Measurements from ENCODE around the gene BMP2.

BMP2 gene

DNA sequence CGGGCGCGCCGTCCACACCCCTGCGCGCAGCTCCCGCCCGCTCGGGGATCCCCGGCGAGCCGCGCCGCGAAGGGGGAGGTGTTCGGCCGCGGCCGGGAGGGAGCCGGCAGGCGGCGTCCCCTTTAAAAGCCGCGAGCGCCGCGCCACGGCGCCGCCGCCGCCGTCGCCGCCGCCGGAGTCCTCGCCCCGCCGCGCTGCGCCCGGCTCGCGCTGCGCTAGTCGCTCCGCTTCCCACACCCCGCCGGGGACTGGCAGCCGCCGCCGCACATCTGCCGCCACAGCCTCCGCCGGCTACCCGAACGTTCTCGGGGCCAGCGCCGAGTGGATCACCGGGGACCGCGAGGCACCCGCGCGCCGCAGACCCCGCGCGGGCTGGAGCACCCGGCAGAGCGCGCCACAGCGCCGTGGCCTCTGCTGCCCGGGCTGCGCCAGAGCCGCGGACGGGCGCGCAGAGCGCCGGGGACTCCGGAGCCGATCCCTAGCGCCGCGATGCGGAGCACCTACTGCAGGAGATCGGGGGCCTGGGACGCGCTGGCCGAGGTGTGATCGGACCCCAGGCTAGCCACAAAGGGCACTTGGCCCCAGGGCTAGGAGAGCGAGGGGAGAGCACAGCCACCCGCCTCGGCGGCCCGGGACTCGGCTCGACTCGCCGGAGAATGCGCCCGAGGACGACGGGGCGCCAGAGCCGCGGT, at the start of gene BMP2:
BMP2 (plus strand) TSS at position 151 of the 692 bp plus-strand sequence. CDS start 2,441 bp downstream, outside the sequence.
- no peak for DNase-seq (ENCODE audit: low read depth in 2 of 2, low spot score in 1 of 2)

DNA sequence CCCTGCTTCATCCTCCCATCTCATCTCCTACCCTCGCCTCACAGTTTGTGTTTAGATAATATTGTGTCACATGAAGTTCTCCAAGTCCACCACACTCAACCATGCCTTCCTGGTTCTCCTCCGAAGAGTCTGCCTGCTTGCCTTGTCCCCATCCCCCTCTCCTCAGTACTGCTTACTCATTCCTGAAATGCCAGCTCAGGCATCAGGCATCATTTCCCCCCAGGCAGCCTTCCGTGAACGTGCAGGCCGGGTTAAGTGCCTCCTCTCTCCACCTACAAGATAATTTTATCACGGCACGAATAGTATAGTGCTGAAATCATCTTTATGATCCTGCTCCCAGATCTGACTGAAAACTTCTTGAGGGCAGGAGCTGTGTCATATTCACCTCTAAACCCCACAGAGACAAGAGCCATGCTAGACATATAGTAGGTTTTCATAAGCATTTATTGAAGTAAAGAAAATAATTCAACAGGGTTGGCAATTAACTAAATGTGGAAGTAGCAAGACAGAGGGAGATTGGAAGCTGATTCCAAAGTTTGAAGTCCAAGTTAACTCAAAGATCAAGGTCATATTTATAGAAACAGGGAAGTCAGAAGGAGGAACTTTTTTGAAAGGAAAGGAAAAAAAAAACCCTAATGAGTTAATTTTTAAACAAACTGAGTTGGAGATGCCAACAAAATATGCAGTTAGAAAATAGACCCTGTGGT, 48.7 kb upstream of the BMP2 start:
- DNase-seq (ENCODE audit: low read depth in 2 of 2, low spot score in 1 of 2): no peak

DNA sequence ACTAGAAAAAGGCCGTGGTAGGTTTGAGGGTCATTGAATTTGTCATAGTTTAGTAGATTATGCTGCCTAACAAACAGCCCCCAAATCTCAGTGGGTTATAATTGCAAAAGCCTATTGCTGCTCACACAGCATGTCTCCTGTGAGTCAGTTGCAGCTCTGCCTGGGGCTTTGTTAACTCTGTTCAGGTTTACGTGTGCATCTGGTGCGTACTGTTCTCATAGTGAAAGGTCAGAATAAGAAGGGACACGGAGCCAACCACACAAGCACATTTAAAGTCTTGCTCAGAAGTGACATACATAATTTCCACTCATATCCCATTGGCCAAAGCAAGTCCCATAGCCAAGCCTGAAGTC, 48.1 kb upstream of the BMP2 start:
- no peak for DNase-seq (ENCODE audit: low read depth in 2 of 2, low spot score in 1 of 2)

DNA sequence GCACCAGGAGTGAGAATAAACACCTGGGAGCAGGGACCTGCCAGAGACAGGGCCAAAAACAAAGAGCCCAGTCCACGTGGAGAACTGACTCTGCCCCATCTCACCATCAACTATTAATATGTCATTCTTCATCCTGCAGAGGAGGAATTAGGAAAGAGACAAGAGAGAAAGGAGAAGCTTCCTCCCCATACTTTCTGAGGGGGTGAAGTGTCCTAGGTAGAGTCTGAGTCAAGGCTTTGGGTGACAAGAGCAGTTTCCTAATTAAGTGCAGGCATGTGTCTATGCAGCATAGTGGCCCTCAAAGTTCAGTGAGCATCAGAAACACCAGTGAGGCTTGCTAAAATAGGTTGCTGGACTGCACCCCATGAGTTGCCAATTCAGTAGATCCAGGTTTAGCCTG, 40.7 kb upstream of the BMP2 start:
- no peak for DNase-seq (ENCODE audit: low read depth in 2 of 2, low spot score in 1 of 2)

DNA sequence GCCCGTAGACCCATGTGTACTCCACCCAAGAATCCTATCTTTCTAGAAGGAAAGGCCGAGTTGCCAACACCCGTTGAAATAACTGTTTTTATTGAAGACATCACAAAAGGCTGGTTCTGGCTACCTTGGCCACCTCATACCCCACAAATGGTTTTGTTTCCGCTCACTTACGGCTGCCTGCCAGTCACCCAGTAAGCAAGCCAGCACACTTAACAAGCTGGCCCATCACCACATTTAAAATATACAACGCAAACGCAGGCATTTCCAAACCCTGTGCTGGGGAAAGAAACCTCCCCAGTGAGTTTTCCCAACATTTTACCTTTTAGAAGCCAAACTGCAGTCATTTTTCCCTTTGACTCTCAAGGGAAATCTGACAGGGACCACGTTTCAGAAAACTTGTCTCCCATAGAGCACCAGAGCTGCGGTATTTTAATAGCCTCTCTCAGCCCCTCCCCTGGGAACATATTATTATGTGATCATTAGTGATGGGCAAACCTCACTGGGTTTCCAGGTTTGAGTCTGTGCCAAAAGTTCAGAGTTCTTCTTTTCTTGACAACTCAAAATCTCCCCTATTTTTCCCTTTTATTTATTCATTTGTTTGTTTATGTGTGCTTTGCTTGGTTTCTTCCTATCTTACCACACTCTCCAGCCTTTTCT, 36.7 kb upstream of the BMP2 start:
- no peak for DNase-seq (ENCODE audit: low read depth in 2 of 2, low spot score in 1 of 2)

DNA sequence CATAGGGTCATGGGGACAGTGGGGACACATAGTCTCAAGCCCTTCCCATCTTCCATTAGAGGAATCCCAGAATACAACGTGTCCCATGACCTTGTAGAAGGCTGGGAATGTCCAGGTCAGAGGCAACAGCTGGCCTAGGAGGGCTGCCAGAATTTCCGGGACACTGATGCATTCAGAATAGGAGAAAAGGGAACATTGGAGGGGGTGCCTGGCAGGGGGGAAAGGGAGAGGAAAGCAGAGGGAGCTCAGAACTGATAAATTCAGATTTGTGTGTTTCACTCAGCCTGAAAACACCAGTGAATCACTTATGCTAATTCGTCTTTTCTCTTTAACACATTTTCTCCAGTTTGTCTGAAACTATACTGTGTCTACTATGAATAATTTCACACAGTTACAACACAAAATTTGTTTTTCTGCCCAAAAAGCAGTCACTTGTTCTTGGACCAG, 35.5 kb upstream of the BMP2 start:
- DNase-seq (ENCODE audit: low read depth in 2 of 2, low spot score in 1 of 2): no peak

DNA sequence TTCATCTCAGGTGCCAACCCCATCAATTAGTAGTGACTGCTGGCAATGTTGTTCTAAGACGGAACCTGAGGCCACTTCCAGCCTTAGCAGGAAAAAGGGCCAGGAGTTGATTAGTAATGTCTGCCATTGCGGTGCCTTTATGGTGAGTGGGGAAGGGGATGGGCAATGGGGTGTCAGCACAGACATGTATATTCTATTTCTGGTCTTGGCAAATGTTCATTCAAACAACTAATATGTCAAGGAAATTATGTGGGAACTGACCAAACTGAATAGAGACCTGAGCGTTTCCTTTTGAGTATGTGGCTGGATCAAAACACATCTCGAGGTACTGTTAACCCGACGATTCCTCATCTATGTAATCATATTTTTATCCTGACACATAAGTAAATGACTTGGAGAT, 34.6 kb upstream of the BMP2 start:
- DNase-seq (ENCODE audit: low read depth in 2 of 2, low spot score in 1 of 2): no peak

DNA sequence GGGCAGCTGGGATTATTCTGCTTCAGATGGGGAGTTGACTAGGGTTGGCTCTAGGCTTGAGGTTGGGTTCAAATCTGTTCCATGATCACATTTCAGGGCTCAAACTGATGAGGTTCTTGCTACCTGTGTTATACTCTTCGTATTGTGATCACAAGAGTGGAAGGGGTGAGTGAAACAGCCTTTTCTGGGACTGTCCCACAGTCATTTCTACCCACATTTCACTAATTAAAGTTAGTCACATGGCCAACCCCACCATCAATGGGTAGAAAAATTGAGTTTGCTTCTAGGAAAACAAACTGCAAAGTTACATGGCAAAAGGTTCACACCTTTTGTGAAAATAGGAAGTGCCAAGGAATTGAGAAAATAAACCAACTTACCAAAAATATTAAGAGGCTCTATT, 33.5 kb upstream of the BMP2 start:
- no peak for DNase-seq (ENCODE audit: low read depth in 2 of 2, low spot score in 1 of 2)

DNA sequence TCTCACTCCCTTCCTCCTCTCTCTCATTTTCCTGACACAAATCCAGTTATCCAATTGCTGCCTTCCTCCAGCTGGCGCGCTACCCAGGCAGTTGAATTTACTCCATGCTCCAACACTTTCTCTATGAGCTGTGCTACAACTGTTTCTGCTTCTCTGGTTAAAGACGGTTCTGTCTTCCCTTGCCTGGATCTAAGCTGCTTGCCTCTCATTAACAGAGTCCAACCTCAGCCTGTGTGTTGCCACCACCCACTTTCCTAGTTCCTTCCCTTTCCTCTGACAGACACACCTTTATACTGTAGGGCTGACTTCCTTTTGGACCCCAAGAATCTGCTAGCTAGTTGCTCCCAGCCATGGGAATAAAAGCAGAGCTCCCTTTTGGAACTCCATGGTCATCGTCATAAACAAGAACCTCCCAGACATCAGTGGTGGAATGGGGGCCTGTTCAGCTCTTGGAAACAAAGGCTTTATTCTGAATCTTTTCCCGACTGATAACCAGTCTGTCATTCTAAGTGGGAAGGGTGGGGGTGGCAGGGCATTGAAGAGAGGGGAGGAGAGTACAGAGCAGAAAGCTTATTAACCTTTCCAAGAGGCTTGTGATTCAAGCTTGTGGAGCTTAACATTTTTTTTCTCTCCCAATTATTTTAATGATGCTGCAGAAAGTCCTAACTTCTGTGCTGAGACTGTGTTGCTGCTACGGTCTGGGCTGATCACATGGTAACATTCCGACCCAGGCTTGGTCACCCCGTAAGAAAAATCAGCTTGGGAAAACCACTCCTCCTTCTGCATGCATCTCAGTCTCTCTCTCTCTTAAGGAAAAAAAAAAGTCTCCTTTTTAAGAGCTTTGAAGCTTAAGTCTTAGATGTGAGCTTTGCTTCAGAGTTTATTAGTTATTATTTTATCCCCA, 31.3 kb upstream of the BMP2 start:
- no peak for DNase-seq (ENCODE audit: low read depth in 2 of 2, low spot score in 1 of 2)

DNA sequence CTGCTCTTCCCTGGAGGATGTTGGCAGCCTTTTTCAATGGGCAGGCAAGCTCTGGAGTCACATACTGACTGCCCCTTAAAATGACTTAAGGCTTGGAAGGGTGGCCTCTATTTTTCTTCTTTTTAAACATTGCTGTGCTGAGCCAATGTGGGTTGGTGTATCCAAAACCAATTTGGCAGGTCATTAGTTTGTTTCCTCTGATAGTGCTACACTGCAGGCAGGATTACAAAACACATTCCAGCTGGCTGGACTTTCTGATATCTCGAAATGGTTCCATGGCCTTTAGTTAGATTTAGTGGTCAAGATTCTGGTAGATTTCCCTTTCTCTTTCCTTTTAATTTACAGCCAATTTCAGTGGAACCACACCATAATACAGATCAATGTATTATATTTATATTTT, 28.1 kb upstream of the BMP2 start:
- no peak for DNase-seq (ENCODE audit: low read depth in 2 of 2, low spot score in 1 of 2)

DNA sequence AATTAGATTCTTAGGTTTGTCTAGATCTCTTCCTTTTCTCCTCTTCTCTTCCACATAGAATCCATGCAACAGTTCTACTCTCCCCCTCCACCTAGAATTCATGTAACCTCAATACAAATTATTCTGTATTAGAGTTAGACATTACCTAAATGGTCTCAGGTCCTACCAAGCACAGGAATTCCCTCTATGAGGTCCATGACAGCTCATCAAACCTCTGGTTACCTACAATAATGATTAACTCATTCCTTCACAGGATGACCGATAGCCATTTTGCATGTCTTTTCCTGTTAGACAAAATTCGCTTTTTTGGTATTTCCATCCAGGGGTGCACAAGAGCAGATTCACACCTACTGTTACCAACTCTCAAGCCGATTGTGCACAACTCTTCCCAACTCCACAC, 27.4 kb upstream of the BMP2 start:
- no peak for DNase-seq (ENCODE audit: low read depth in 2 of 2, low spot score in 1 of 2)

DNA sequence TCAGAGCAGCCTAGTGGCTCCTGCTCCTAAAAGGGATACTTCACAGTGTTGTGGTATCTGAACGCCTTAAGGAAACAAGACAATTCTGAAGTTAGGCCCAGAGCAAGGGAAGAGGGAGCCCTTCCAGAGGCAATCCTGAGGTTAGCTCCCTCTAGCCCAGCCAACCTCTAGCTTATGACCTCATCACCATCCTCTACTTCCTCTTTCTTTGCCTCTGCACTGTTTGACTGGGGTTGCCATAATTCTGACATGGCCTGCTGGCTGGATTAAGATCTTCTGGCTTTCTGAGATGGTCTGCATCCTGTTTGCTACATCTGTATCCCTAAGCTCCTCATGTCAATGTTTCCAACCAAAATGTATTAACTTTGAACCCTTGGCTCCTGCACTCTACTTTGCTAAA, 23.3 kb upstream of the BMP2 start:
- DNase-seq (ENCODE audit: low read depth in 2 of 2, low spot score in 1 of 2): no peak

DNA sequence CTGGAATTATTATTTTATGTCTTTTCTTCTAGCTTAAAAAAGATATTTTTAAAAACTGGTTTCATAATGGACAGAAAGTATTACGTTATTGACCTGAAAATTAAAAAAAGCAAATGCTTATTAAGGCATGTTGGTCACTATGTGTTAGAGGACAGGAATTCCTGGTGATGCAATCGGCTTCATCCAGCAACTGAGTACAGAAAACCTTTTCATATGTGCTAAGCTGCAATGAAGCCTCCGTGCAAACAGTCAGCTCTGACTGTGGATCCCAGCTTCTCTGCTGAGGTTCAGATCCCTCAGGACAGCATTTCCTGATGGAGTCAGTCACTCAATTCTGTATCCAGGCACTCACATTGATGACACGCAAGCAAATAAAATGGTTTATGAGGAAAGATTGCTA, 22.7 kb upstream of the BMP2 start:
- no peak for DNase-seq (ENCODE audit: low read depth in 2 of 2, low spot score in 1 of 2)

DNA sequence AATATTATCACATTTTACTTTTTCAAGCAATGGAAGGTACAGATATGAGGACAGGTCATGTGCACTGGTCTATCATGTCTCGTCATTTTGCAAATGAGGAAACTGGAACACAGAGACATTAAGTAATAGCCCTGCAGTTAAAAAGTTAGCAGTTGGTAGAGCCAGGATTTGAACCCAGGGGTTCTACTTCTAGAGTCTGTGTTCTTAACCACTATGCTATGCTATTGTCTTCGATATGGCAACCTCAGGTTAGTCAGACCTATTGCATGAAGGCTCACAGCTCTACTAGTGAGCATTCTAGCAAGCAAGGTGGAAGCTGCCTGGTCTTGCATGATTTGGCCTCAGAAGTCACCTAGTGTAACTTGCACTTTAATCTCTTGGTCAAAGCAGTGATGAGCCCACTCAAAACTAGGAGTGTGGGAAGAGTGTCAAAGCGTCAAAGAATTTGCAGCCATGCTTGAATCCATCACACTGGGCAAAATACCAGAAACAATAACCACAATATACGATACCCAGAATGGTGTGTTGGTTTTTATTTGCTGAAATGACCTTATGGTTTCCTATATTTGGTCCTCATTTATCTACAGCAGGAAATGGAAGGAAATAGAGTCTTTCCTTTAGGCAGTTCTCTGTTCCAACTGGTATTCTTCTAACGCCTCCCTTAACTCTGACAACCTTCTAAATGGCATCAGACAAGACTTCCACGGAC, 20.4 kb upstream of the BMP2 start:
- DNase-seq (ENCODE audit: low read depth in 2 of 2, low spot score in 1 of 2): no peak

DNA sequence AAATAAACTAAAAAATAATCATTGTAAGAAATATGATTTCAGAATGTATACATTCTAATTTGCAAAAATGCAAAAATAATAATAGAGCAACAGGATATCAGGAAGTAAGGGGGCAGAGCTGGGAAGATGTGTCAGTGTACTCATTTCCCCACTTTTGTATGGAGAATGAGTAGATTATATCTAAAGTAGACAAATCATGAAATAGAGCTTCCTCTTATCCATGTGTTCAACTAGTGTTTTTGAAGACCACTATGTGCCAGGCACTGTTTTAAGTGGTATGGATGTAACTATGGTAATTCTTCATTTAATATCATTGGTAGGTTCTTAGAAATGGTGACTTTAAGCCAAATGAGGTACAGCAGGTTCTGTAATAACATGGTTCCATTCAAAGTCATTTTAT, 17.0 kb upstream of the BMP2 start:
- no peak for DNase-seq (ENCODE audit: low read depth in 2 of 2, low spot score in 1 of 2)

DNA sequence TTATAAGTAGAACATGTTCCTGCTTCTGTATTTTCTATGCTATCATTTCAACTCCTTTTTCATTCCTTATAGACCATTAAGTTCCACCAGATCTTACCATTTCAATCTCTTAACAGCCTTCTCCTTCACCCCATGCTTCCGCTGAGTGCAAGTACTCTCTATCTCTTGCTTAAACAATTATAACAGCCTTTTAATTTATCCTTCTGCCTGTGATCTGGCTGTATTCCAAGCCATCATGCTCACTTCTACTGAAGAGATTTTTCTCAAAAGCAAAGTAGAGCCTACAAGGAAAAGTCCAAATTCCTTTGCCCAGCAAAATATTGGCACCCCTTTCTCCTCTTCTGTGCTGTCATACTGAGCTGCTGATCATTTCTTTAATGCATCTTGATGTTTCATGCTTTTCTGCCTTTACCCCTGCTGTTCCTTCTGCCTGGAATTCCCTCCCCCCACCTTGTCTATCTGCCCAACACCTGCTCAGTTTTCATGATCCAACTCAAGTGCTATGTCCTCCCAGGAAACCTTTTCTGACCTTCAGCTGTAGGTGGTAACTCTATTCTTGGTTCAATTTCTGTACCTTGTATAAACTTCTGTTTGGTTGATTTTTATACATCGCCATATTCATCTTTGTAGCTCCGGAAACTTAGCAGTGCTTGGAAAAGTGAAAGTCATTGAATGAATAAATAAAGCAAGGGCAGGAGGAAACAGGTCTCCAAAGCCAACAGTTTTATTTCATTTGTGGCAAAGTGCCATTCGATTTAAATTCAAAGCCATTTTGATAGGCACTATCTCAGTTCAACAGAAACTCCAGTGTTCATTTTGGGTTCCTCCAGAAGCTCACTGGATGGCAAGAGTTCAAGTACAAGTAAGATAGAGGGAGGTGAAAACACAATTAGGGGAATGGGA, 10.5 kb upstream of the BMP2 start:
- DNase-seq (ENCODE audit: low read depth in 2 of 2, low spot score in 1 of 2): no peak

DNA sequence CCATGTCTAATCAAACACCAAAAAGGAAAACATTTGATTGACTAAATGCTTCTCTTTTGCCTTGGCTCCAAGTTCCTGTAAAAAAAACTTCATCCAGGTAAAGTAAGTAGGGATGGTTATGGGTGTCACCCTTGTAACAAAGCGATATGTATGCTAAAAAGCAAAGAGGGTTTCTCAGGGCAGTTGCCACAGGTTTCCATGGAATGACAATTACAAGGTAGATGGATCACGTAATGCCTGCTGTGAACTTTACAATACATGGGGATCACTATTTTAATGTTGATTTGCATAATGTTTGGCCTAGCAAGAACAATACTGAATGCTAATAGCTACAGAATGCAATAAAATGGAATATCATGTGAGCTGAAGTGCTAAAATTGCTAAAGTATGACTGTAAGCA, 2.9 kb upstream of the BMP2 start:
- DNase-seq (ENCODE audit: low read depth in 2 of 2, low spot score in 1 of 2): no peak

DNA sequence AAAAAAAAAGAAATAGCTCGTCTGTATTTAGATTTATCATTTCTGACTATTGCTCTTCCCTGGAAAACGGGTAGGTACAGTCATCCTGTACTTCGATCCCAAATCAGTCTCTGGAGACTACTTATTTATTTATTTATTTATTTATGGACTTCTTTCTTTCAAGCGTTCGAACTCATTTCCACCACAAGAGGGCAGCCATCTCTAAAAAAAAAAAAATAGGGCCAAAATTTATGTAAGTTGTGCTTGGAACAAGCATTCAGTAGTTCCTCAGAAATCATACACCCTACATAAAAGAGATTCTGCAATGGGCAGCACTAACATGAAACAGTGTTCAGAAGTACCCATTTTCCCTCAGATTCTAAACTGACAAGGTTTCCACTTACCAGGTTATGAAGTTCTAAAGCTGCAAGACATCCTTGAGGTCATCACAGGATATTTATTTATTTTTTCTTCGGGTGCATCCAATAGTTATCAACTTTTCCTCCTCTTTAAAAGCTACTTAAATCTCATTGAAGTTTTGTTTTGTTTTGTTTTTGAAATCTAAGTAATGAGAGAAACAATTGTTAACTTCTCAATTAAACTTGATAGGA, 1.9 kb upstream of the BMP2 start:
- no peak for DNase-seq (ENCODE audit: low read depth in 2 of 2, low spot score in 1 of 2)

DNA sequence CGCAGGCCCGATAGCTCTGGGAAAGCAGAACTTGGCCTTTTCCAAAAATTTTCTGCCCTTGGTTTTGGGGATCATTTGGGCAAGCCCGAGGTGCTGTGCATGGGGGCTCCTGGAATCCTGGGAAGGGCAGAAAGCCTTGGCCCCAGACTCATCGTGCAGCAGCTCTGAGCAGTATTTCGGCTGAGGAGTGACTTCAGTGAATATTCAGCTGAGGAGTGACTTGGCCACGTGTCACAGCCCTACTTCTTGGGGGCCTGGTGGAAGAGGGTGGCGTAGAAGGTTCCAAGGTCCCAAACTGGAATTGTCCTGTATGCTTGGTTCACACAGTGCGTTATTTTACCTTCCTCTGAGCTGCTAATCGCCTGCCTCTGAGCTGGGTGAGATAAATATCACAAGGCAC, 1.1 kb upstream of the BMP2 start:
- DNase-seq (ENCODE audit: low read depth in 2 of 2, low spot score in 1 of 2): no peak
